A549 (cell line): ENCODE results near the gene S100A1. TPM values are rescaled to one million over a fixed set of nuclear protein-coding genes. Genes with fewer than 3 reads are reported as not detected.
"Not testable (repeated sequence)": the region's sequence is repeated elsewhere in the genome, so short reads cannot be mapped to it uniquely, and the experiment has no call there.

Experiments
- ATAC-seq, 2 experiments: fragments of 200-7000 bp in 1 of 2; fragments of >200 bp in 1 of 2; cut with Nextera tagmentation in 1 of 2; cut with Tn5 transposase in 1 of 2; 3 replicates each; pipeline versions ENCODE4 v1.8.0 to v1.9.1; 2018 to 2020; ENCODE audit warnings: mild to moderate bottlenecking in 1 of 2, moderate library complexity in 1 of 2
- CTCF ChIA-PET: fragments of 300-600 bp; sonication (Branson Sonifier 250); formaldehyde crosslinking; extraction: SDS; loops from one replicate; lab custom pipeline; 2021; ENCODE audit warnings: antibody characterized with exemption, inconsistent platforms; lab: Yijun Ruan, JAX
- POLR2A ChIA-PET: fragments of 350-600 bp; formaldehyde crosslinking; extraction: SDS; loops from one replicate; lab custom pipeline; 2021; ENCODE audit warnings: antibody characterized with exemption, inconsistent platforms; lab: Yijun Ruan, JAX
- DNase-seq, 2 experiments: peaks; one replicate each; pipeline versions ENCODE4 v3.0.0 to v3.0.0-alpha.2; 2011 to 2016; ENCODE audit warnings: low read depth in 1 of 2, low spot score in 1 of 2
- FAIRE-seq: peaks from 2 replicates; lab custom pipeline; 2011; peaks lifted over from hg19 to GRCh38; lab: Jason Lieb, UNC
- H3K27ac ChIP-seq, 2 experiments: fragments of >200 bp; sonication (Bioruptor Twin); formaldehyde crosslinking; 3 replicates each; pipeline ENCODE4 v1.5.1; 2016 to 2017
- H3K4me1 ChIP-seq: fragments of >200 bp; sonication (Bioruptor Twin); formaldehyde crosslinking; 3 replicates; pipeline ENCODE4 v1.6.1; 2016
- H3K4me2 ChIP-seq: fragments of >200 bp; sonication (Bioruptor Twin); formaldehyde crosslinking; 3 replicates; pipeline ENCODE4 v1.6.1; 2016
- H3K4me3 ChIP-seq: fragments of >200 bp; sonication (Bioruptor Twin); formaldehyde crosslinking; 3 replicates; pipeline ENCODE4 v1.5.1; 2016
- H3K9me3 ChIP-seq: fragments of >200 bp; sonication (Bioruptor Twin); formaldehyde crosslinking; 3 replicates; pipeline ENCODE4 v1.6.1; 2016
- CBX8 ChIP-seq: fragments of 200-600 bp; sonication (generic); IDR thresholded peaks from 2 replicates; pipeline ENCODE4 v1.6.1; 2016
- CEBPB ChIP-seq, 2 experiments: fragments of >200 bp in 1 of 2; sonication (Bioruptor Twin) in 1 of 2; formaldehyde crosslinking in 1 of 2; IDR thresholded peaks; 2 replicates each; pipeline ENCODE4 v1.6.1; 2012 to 2016
- CHD2 ChIP-seq: fragments of 150-350 bp; IDR thresholded peaks from 2 replicates; pipeline ENCODE4 v1.6.1; 2014; ENCODE audit warnings: low read length; ENCODE audit not compliant: partially characterized antibody
- EHF ChIP-seq: fragments of 250-450 bp; sonication (Bioruptor Pico); IDR thresholded peaks from 2 replicates; pipeline ENCODE4 v1.5.0; 2020; ENCODE audit warnings: mild to moderate bottlenecking
- EP300 ChIP-seq, 2 experiments: fragments of >200 bp; sonication (Bioruptor Twin); formaldehyde crosslinking; IDR thresholded peaks; 2 replicates in 1 of 2; 3 replicates in 1 of 2; pipeline ENCODE4 v1.6.1; 2016 to 2017
- GATA3 ChIP-seq: IDR thresholded peaks from 2 replicates; pipeline ENCODE4 v1.6.1; 2012; ENCODE audit warnings: borderline replicate concordance
- HMGXB4 ChIP-seq: fragments of 250-450 bp; sonication (Bioruptor Pico); IDR thresholded peaks from 2 replicates; pipeline ENCODE4 v1.5.0; 2021; ENCODE audit warnings: mild to moderate bottlenecking, moderate library complexity, borderline replicate concordance
- KDM1A ChIP-seq: fragments of 200-600 bp; sonication (generic); IDR thresholded peaks from 2 replicates; pipeline ENCODE4 v1.6.1; 2016; ENCODE audit warnings: low read depth, mild to moderate bottlenecking
- NPAS2 ChIP-seq: fragments of 250-450 bp; sonication (Bioruptor Pico); IDR thresholded peaks from 2 replicates; pipeline ENCODE4 v1.8.0; 2022; ENCODE audit warnings: mild to moderate bottlenecking, moderate library complexity, borderline replicate concordance
- PBX3 ChIP-seq: IDR thresholded peaks from 2 replicates; pipeline ENCODE4 v1.6.1; 2012
- RNF2 ChIP-seq: fragments of 200-600 bp; sonication (generic); IDR thresholded peaks from 2 replicates; pipeline ENCODE4 v1.6.1; 2016; ENCODE audit warnings: low read depth, mild to moderate bottlenecking, antibody characterized with exemption, moderate library complexity, borderline replicate concordance
- SMC3 ChIP-seq: fragments of >200 bp; sonication (Bioruptor Twin); formaldehyde crosslinking; IDR thresholded peaks from 3 replicates; pipeline ENCODE4 v1.6.1; 2018; ENCODE audit warnings: inconsistent platforms
- SREBF2 ChIP-seq: fragments of 450-650 bp; IDR thresholded peaks from 2 replicates; pipeline ENCODE4 v1.6.1; 2014; ENCODE audit warnings: mild to moderate bottlenecking, moderate library complexity
- TP53 ChIP-seq: fragments of 250-450 bp; sonication (Bioruptor Pico); IDR thresholded peaks from 2 replicates; pipeline ENCODE4 v1.5.0; 2021; ENCODE audit warnings: mild to moderate bottlenecking, moderate library complexity
- USF2 ChIP-seq: fragments of 450-650 bp; IDR thresholded peaks from 2 replicates; pipeline ENCODE4 v1.6.1; 2014; ENCODE audit warnings: antibody characterized with exemption
- ZC3H11A ChIP-seq: fragments of 450-650 bp; IDR thresholded peaks from 2 replicates; pipeline ENCODE4 v1.6.1; 2014; ENCODE audit warnings: antibody characterized with exemption, mild to moderate bottlenecking
- ZNF302 ChIP-seq: fragments of 250-450 bp; sonication (Bioruptor Pico); IDR thresholded peaks from 2 replicates; pipeline ENCODE4 v1.9.0; 2021; ENCODE audit warnings: inconsistent platforms, mild to moderate bottlenecking, moderate library complexity
- WGBS: methylation state at CpG from one replicate; pipeline ENCODE4 v1.1.6; 2017; ENCODE audit errors: missing lambda C conversion rate; 5-methylcytosine and 5-hydroxymethylcytosine counted together
- polyA plus RNA-seq, 4 experiments: library from polyadenylated mRNA; depleted of rRNA in 3 of 4; stranded (reverse); fragments of >200 nt; fragmentation: RNase III in 1 of 4; extraction: RNeasy Plus Mini Kit Qiagen cat#74134 plus additional on column Dnase treatment in 1 of 4; gene quantifications; 2 replicates in 3 of 4; 3 replicates in 1 of 4; pipeline ENCODE4 v1.2.3, GENCODE V29; 2011 to 2017

S100A1 gene
- polyA plus RNA-seq, 2 of the 4 experiments (the other 2 are of a cell fraction): 0.59 to 0.97 TPM

- ChIA-PET CTCF (interaction anchor here (0.9 to 2.2 kb wide), 4 partner anchors 35 to 151 kb away, joined by 4 to 10 read pairs (median 7); partner anchors contain the start of genes S100A1 and S100A13), POLR2A (no interaction called here)
- no peak for TF ChIP-seq HMGXB4 (CRISPR knock-in tag)
- TF ChIP-seq PBX3: no peak
- TF ChIP-seq USF2: no peak
- TF ChIP-seq RNF2: no peak
- TF ChIP-seq ZC3H11A: no peak
- no peak for TF ChIP-seq SMC3
- FAIRE-seq: no peak
- no peak for DNase-seq
- 74% methylated on average over 2 of the region's 2 CpGs for WGBS
- Histone ChIP-seq H3K4me3 (no peak overlapping the region), H3K9me3 (no peaks in the 10 kb centered on the region), H3K27ac (no peak overlapping the region), H3K4me2 (no peak overlapping the region), H3K4me1 (peaks cover 12% of the 10 kb centered on the region; the same call in 2 of the 3 replicates)
- no peak for ATAC-seq
Measured at GRCh38 chr1:153662269-153662668, 34.0 kb downstream of the S100A1 start.

GRCh38 chr1:153663211-153663610 lies 35.0 kb downstream of the S100A1 start:
- H3K4me2 ChIP-seq: no peak overlapping the region
- FAIRE-seq: no peak
- ChIA-PET CTCF (interaction anchor here (0.9 to 2.2 kb wide), 5 partner anchors 36 to 152 kb away, joined by 4 to 10 read pairs (median 6); partner anchors contain the start of genes S100A1 and S100A13), POLR2A (no interaction called here)
- DNase-seq: no peak
- H3K27ac ChIP-seq: no peak overlapping the region
- H3K9me3 ChIP-seq: no peaks in the 10 kb centered on the region
- ATAC-seq: no peak
- no peak overlapping the region for H3K4me3 ChIP-seq
- WGBS: 82% methylated on average over 5 of the region's 5 CpGs
- TF ChIP-seq NPAS2: no peak
- peak in 1 of 2 experiments; percentile 32; a peak in 1 of 4 replicates for TF ChIP-seq CEBPB (IDR thresholded peaks at IDR 0.05)
- H3K4me1 ChIP-seq: peaks cover 8% of the 10 kb centered on the region; the same call in 2 of the 3 replicates

GRCh38 chr1:153667439-153667838 lies 39.2 kb downstream of the S100A1 start:
- FAIRE-seq: no peak

GRCh38 chr1:153668672-153669071 lies 40.4 kb downstream of the S100A1 start:
- WGBS: 99% methylated on average over 8 of the region's 8 CpGs
- H3K4me3 ChIP-seq, ATAC-seq, POLR2A ChIA-PET, H3K27ac ChIP-seq, H3K4me2 ChIP-seq, H3K4me1 ChIP-seq, FAIRE-seq, H3K9me3 ChIP-seq, DNase-seq: not testable (repeated sequence)
- CTCF ChIA-PET: interaction anchor here (0.7 to 4.1 kb wide), 3 partner anchors 9 to 96 kb away, joined by 3 to 13 read pairs (median 11); no protein-coding TSS in a partner anchor

More at GRCh38 chr1:153667439-153667838, 39.2 kb downstream of the S100A1 start:
- Histone ChIP-seq H3K4me3 (no peak overlapping the region), H3K4me2 (no peak overlapping the region), H3K4me1 (peaks cover 10% of the 10 kb centered on the region), H3K27ac (no peak overlapping the region), H3K9me3 (no peaks in the 10 kb centered on the region)
- no peak for DNase-seq
- no peak for ATAC-seq
- WGBS: 87% methylated on average over 4 of the region's 4 CpGs
- ChIA-PET POLR2A (interaction anchor here (1.9 kb wide), 1 partner anchor 34 kb away, joined by 4 read pairs; the partner anchor contains the start of gene CHTOP), CTCF (interaction anchor here (1.4 to 4.1 kb wide), 3 partner anchors 10 to 95 kb away, joined by 5 to 13 read pairs (median 11); partner anchors contain the start of gene S100A13)
- TF ChIP-seq EHF (CRISPR knock-in tag): no peak
- TF ChIP-seq GATA3: no peak
- TF ChIP-seq PBX3: no peak
- TF ChIP-seq CHD2: no peak
- TF ChIP-seq RNF2: no peak
- no peak for TF ChIP-seq CBX8
- no peak for TF ChIP-seq KDM1A
- no peak for TF ChIP-seq ZNF302 (CRISPR knock-in tag)
- TF ChIP-seq TP53 (CRISPR knock-in tag): no peak
- no peak for TF ChIP-seq EP300 (IDR thresholded peaks at IDR 0.05)
- TF ChIP-seq SREBF2: no peak
